Mesothelial cell of epicardium (in vitro differentiated cells): ENCODE results near the gene HMSD. TPM values are rescaled to one million over a fixed set of nuclear protein-coding genes. Genes with fewer than 3 reads are reported as not detected.

Experiments used
- DNase-seq, 2 experiments: peaks; one replicate each; pipeline ENCODE4 v3.0.0; 2021; ENCODE audit warnings: low spot score in 2 of 2; ENCODE audit not compliant: unreplicated experiment in 2 of 2
- H3K27ac Mint-ChIP-seq: 2 replicates; pipeline ENCODE4 v1.8.0; 2021; ENCODE audit warnings: mixed read lengths
- H3K27me3 Mint-ChIP-seq: 2 replicates; pipeline ENCODE4 v1.8.0; 2021; ENCODE audit warnings: low read depth, mixed read lengths
- H3K36me3 Mint-ChIP-seq: 2 replicates; pipeline ENCODE4 v1.8.0; 2021; ENCODE audit warnings: mixed read lengths
- H3K4me1 Mint-ChIP-seq: 2 replicates; pipeline ENCODE4 v1.8.0; 2021; ENCODE audit warnings: mixed read lengths
- H3K4me3 Mint-ChIP-seq: 2 replicates; pipeline ENCODE4 v1.8.0; 2021; ENCODE audit warnings: mild to moderate bottlenecking, moderate library complexity, mixed read lengths
- H3K9me3 Mint-ChIP-seq: 2 replicates; pipeline ENCODE4 v1.8.0; 2021; ENCODE audit warnings: mixed read lengths
- total RNA-seq: library from RNA; stranded (reverse); gene quantifications from 3 replicates; pipeline ENCODE4 v1.2.1, GENCODE V29; 2021
- TF ChIP-seq, protein P1 (sequence below): fragments of 200-600 bp; sonication (generic); IDR thresholded peaks from one replicate; pipeline ENCODE4 v1.5.0; 2021; ENCODE audit warnings: antibody characterized with exemption; ENCODE audit not compliant: unreplicated experiment

HMSD gene
- total RNA-seq, 1 donor from 2014 or later = 2.7 TPM

DNA sequence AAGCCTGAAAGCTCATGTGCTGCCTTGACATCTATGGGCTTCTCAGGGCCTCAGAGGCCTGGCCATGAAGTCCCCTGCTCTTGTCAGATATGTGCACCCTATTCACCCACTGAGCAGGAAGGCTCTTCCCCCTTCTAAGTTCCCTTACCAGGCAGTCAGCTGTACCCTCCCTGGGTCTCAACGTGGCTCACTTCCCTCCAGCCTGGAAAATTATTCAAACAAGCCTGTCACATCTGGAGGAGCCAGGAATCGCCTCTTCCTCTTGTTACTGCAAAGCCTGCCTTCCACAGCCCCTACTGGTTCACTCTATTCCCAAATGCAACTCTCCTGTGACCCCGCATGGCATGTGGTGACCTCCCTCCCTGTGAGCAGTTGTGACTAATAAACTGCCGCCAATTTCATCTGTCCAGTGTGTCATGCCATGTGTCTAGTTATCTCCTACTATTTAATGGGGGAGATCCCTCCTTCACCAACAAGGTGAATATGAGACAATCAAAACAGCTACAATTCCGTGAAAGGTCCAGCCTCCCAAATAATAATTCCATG, 12.4 kb downstream of the HMSD start:
- TF ChIP-seq, protein P1, sequence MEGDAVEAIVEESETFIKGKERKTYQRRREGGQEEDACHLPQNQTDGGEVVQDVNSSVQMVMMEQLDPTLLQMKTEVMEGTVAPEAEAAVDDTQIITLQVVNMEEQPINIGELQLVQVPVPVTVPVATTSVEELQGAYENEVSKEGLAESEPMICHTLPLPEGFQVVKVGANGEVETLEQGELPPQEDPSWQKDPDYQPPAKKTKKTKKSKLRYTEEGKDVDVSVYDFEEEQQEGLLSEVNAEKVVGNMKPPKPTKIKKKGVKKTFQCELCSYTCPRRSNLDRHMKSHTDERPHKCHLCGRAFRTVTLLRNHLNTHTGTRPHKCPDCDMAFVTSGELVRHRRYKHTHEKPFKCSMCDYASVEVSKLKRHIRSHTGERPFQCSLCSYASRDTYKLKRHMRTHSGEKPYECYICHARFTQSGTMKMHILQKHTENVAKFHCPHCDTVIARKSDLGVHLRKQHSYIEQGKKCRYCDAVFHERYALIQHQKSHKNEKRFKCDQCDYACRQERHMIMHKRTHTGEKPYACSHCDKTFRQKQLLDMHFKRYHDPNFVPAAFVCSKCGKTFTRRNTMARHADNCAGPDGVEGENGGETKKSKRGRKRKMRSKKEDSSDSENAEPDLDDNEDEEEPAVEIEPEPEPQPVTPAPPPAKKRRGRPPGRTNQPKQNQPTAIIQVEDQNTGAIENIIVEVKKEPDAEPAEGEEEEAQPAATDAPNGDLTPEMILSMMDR = no peak
- no peak overlapping the region for H3K27ac Mint-ChIP-seq
- no peaks in the 10 kb centered on the region for H3K36me3 Mint-ChIP-seq
- no peaks in the 10 kb centered on the region for H3K27me3 Mint-ChIP-seq
- no peaks in the 10 kb centered on the region for H3K4me1 Mint-ChIP-seq
- peaks cover 6% of the 10 kb centered on the region for H3K9me3 Mint-ChIP-seq
- DNase-seq = no peak
- H3K4me3 Mint-ChIP-seq = no peak overlapping the region

DNA sequence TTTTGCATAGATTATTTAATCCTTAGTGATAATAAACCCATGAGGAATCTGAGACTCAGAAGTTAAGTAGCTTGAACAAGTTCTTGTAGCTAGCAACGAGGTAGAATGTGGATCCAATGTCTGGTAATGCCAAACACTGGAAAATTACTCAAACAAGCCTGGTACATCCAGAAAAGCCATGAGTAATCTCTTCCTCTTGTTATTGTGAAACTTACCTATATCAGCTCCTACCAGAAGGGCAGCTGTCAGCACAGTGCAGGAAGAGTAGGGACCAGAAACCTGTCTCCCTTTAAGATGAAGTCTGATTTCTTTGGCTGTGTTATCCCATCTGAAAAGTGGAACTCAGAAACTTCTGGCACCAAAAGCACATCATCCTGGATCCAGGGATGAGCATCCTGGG, 13.0 kb downstream of the HMSD start:
- Mint-ChIP-seq H3K4me1 (no peaks in the 10 kb centered on the region), H3K27ac (no peak overlapping the region), H3K36me3 (no peaks in the 10 kb centered on the region), H3K4me3 (no peak overlapping the region), H3K9me3 (peaks cover 6% of the 10 kb centered on the region), H3K27me3 (no peaks in the 10 kb centered on the region)
- TF ChIP-seq, protein P1 = no peak
- no peak for DNase-seq

DNA sequence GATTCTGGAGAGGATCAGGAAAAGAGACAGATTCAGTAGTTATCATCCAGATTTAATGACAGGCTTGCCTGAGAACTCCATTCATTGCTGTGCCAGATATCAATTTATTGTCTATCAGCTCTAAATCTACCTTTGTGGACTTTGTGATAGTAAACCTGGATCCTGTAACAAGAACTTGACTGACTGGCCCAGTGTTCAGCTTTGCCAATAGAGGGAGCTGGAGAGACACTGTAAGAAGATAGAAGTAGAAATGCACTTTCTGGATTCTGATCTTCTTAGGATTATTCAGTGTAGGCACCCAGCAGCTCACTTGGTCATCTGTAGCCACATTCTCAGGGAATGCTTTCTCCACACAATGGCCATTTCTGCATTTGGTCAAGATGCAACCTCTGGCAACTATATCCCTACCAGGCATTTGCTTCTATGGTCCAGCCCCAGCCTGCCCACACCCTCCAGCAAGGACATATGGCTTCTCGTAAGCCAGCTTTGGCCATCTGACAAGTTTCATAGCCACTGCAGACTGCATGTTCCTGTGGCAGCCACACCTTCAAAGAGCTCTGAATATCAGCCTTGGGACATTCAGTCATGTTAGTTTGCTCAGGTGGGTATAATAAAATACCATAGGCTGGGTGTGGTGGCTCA, 14.6 kb downstream of the HMSD start:
- Mint-ChIP-seq H3K4me1 (peaks cover 4% of the 10 kb centered on the region), H3K27ac (no peak overlapping the region), H3K9me3 (peaks cover 6% of the 10 kb centered on the region), H3K4me3 (no peak overlapping the region), H3K27me3 (no peaks in the 10 kb centered on the region), H3K36me3 (no peaks in the 10 kb centered on the region)
- TF ChIP-seq, protein P1 = no peak
- DNase-seq = no peak

DNA sequence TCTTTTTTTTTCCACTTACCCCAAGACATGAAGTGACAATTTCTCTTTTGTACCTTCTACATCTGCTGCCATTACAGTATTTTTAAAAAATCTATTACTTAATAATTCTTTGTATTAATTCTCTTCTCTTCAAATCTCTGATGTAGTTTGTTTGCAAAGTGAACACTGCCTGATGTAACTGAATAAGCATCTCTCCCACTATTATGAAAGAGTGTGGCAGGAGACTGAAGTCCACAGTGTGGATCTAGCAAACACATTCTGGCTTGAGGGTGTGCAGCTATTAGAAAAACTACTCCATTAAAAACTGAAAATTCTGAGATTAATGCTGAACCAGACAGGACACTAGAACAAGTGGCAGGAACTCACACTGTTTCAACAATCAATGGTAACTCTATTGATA, 15.8 kb downstream of the HMSD start:
- Mint-ChIP-seq H3K36me3 (no peaks in the 10 kb centered on the region), H3K9me3 (no peaks in the 10 kb centered on the region), H3K27ac (no peak overlapping the region), H3K27me3 (no peaks in the 10 kb centered on the region), H3K4me1 (peaks cover 15% of the 10 kb centered on the region), H3K4me3 (no peak overlapping the region)
- TF ChIP-seq, protein P1 = no peak
- no peak for DNase-seq

DNA sequence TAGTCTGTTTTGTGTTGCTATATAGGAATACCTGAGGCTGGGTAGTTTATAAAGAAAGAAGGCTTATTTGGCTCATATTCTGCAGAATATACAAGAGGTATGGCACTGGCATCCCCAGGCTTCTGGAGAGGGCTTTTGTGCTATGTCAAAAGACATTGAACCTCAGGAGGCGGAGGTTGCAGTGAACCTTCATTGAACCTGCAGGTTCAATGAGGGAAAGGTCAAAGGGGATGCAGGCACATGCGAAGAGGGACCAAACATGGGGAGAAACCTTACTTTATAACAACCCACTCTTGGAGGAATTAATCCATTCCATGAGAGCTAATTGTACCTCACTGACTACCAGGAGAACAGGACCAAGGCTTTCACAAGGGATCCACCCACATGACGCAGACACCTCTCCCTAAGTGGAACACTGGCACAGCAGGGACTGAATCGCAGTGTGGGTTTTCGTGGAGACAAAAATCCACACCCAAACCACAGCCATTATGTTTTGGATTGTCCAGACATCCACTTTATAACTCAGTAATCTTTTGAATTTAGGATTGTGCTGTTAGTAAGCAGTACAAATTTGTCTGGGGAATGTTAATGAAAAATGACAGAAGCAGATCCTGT, 16.7 kb downstream of the HMSD start:
- Mint-ChIP-seq H3K27ac (no peak overlapping the region), H3K4me3 (no peak overlapping the region), H3K9me3 (no peaks in the 10 kb centered on the region), H3K4me1 (peaks cover 15% of the 10 kb centered on the region), H3K36me3 (no peaks in the 10 kb centered on the region), H3K27me3 (no peaks in the 10 kb centered on the region)
- TF ChIP-seq, protein P1 = no peak
- no peak for DNase-seq
